IPS DF 19.7 (cell line): Measurements from ENCODE around the gene MORC1.
A peak's percentile ranks its signal among the peaks of the same experiment; 100 is the strongest.
"Not testable (repeated sequence)": the region's sequence is repeated elsewhere in the genome, so short reads cannot be mapped to it uniquely, and the experiment has no call there.

Experiments used
- DNase-seq: peaks from one replicate; pipeline ENCODE4 v3.0.0-alpha.2; 2013; ENCODE audit warnings: low read depth, low spot score

The MORC1 gene

GRCh38 chr3:109117939-109118338, at the start of gene MORC1:
Gene MORC1 (minus strand): TSS chr3:109118134. CDS start chr3:109118059, 75 bp downstream.
- DNase-seq = no peak

GRCh38 chr3:109165905-109166304, 48.0 kb upstream of the MORC1 start:
- no peak for DNase-seq

- no peak for DNase-seq
Observed at GRCh38 chr3:109161487-109162123, 43.7 kb upstream of the MORC1 start.

GRCh38 chr3:109155828-109156227, 37.9 kb upstream of the MORC1 start:
- DNase-seq = no peak

GRCh38 chr3:109154979-109155378, 37.0 kb upstream of the MORC1 start:
- DNase-seq = no peak

GRCh38 chr3:109152320-109152719, 34.4 kb upstream of the MORC1 start:
- no peak for DNase-seq

GRCh38 chr3:109149078-109149477, 31.1 kb upstream of the MORC1 start:
- no peak for DNase-seq

- no peak for DNase-seq
Observed at GRCh38 chr3:109143646-109144045, 25.7 kb upstream of the MORC1 start.

- DNase-seq = no peak
Observed at GRCh38 chr3:109140318-109140717, 22.4 kb upstream of the MORC1 start.

- DNase-seq = no peak
Observed at GRCh38 chr3:109137761-109138160, 19.8 kb upstream of the MORC1 start.

- no peak for DNase-seq
Observed at GRCh38 chr3:109136523-109136922, 18.6 kb upstream of the MORC1 start, which contains the start of gene C3orf85. Gene C3orf85 (plus strand): TSS chr3:109136719. CDS start chr3:109136848, 129 bp downstream.

- not testable (repeated sequence) for DNase-seq
Observed at GRCh38 chr3:109133474-109133816, 15.5 kb upstream of the MORC1 start.

- no peak for DNase-seq
Observed at GRCh38 chr3:109132801-109133473, 15.0 kb upstream of the MORC1 start.

GRCh38 chr3:109131276-109131675, 13.3 kb upstream of the MORC1 start:
- DNase-seq = no peak

- no peak for DNase-seq
Observed at GRCh38 chr3:109127553-109127952, 9.6 kb upstream of the MORC1 start.

- no peak for DNase-seq
Observed at GRCh38 chr3:109125902-109126301, 8.0 kb upstream of the MORC1 start.

- no peak for DNase-seq
Observed at GRCh38 chr3:109122690-109123089, 4.8 kb upstream of the MORC1 start.

- no peak for DNase-seq
Observed at GRCh38 chr3:109118584-109118983, 650 bp upstream of the MORC1 start.

- no peak for DNase-seq
Observed at GRCh38 chr3:109116031-109116430, 1.9 kb downstream of the MORC1 start.

GRCh38 chr3:109115451-109115850, 2.5 kb downstream of the MORC1 start:
- no peak for DNase-seq

- no peak for DNase-seq
Observed at GRCh38 chr3:109114746-109115145, 3.2 kb downstream of the MORC1 start.

GRCh38 chr3:109112946-109113760, 4.8 kb downstream of the MORC1 start:
- DNase-seq = no peak

- peak; percentile 5 for DNase-seq
Observed at GRCh38 chr3:109109574-109109973, 8.4 kb downstream of the MORC1 start.
